Activated naive CD8-positive, alpha-beta T cell treated with anti-CD3 and anti-CD28 coated beads, Interleukin-2, amount 50 U/mL, for 24 hours (primary cell): ENCODE data around the gene PRKAR2B.

ENCODE experiments used
- ATAC-seq: fragments of 150-1000 bp; cut with Tn5 transposase; one replicate; pipeline ENCODE4 v1.10.0; 2021
- DNase-seq: peaks from one replicate; pipeline ENCODE4 v3.0.0; 2021
- H3K27ac Mint-ChIP-seq: one replicate; pipeline ENCODE4 v1.8.0; 2021; ENCODE audit warnings: mild to moderate bottlenecking, mixed read lengths
- H3K27me3 Mint-ChIP-seq: one replicate; pipeline ENCODE4 v1.8.0; 2021; ENCODE audit warnings: mixed read lengths
- H3K36me3 Mint-ChIP-seq: one replicate; pipeline ENCODE4 v1.8.0; 2021; ENCODE audit warnings: low read depth, mixed read lengths
- H3K4me1 Mint-ChIP-seq: one replicate; pipeline ENCODE4 v1.8.0; 2021; ENCODE audit warnings: mixed read lengths
- H3K4me3 Mint-ChIP-seq: one replicate; pipeline ENCODE4 v1.8.0; 2021; ENCODE audit warnings: mild to moderate bottlenecking, moderate library complexity, mixed read lengths
- H3K9me3 Mint-ChIP-seq: one replicate; pipeline ENCODE4 v1.8.0; 2021; ENCODE audit warnings: mixed read lengths

PRKAR2B gene

GRCh38 chr7:107100824-107101223 is 56.3 kb downstream of the PRKAR2B start:
- Mint-ChIP-seq H3K27me3 (peaks cover 9% of the 10 kb centered on the region), H3K4me3 (no peak overlapping the region), H3K36me3 (peaks cover 2% of the 10 kb centered on the region), H3K9me3 (peaks cover 13% of the 10 kb centered on the region), H3K4me1 (peaks cover 3% of the 10 kb centered on the region), H3K27ac (no peak overlapping the region)
- DNase-seq (no peak), ATAC-seq (no peak)

GRCh38 chr7:107103369-107103768 is 58.9 kb downstream of the PRKAR2B start:
- Mint-ChIP-seq H3K9me3 (peaks cover 9% of the 10 kb centered on the region), H3K4me3 (no peak overlapping the region), H3K27me3 (peaks cover 3% of the 10 kb centered on the region), H3K27ac (no peak overlapping the region), H3K36me3 (peaks cover 2% of the 10 kb centered on the region), H3K4me1 (peaks cover 3% of the 10 kb centered on the region)
- ATAC-seq = peak; percentile 63
- DNase-seq = no peak

DNA sequence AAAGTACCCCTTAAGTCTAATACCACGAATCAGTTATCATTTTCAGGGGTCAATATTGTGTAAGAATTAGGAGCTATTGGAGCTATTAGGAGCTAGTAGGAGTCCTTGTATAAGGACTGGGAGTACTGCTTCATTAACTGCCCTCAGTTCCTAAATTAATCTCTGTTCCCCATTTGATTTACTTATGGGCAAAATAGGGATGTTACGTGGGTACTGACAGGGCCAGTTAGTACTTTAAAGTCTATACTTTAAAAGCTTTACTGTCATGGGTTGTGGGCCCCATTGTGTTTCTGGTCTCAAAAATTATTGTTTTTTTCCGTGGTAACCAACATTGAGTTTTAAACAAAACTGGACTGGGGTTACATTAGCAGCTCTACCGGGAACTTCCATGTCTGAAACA is 60.3 kb downstream of the PRKAR2B start:
- no peak overlapping the region for H3K4me3 Mint-ChIP-seq
- H3K27ac Mint-ChIP-seq = no peak overlapping the region
- peaks cover 2% of the 10 kb centered on the region for H3K27me3 Mint-ChIP-seq
- DNase-seq (no peak), ATAC-seq (no peak)
- peaks cover 6% of the 10 kb centered on the region for H3K9me3 Mint-ChIP-seq
- peaks cover 3% of the 10 kb centered on the region for H3K4me1 Mint-ChIP-seq
- H3K36me3 Mint-ChIP-seq = peaks cover 2% of the 10 kb centered on the region

- Mint-ChIP-seq H3K4me1 (peaks cover 3% of the 10 kb centered on the region), H3K9me3 (no peaks in the 10 kb centered on the region), H3K36me3 (no peaks in the 10 kb centered on the region), H3K4me3 (no peak overlapping the region), H3K27ac (no peak overlapping the region), H3K27me3 (peaks cover 2% of the 10 kb centered on the region)
- ATAC-seq = no peak
- no peak for DNase-seq
Measured at GRCh38 chr7:107105591-107106245, 61.2 kb downstream of the PRKAR2B start.

GRCh38 chr7:107108793-107109371 is 64.4 kb downstream of the PRKAR2B start:
- no peaks in the 10 kb centered on the region for H3K27me3 Mint-ChIP-seq
- no peak for ATAC-seq
- no peak overlapping the region for H3K4me3 Mint-ChIP-seq

DNA sequence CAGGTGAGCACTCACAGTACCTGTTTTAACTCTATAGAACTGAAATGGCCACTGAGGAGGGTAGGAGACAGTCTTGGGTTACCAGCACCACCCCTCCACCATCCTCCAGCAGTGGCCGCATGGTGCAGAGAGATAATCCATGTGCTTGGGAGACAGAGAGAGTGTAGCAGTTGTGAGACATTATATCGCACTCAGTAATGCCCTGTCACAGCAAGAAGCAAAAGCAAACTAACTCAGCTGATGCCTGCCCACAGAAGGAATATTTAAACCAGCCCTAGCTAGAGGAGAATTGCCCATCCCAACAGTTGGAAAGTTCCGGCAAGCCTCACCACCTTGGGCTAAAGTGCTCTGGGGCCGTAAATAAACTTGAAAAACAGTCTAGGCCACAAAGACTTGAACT is 65.5 kb downstream of the PRKAR2B start:
- Mint-ChIP-seq H3K9me3 (no peaks in the 10 kb centered on the region), H3K4me1 (no peaks in the 10 kb centered on the region), H3K27ac (no peak overlapping the region), H3K4me3 (no peak overlapping the region), H3K27me3 (no peaks in the 10 kb centered on the region), H3K36me3 (no peaks in the 10 kb centered on the region)
- ATAC-seq (no peak), DNase-seq (no peak)

More at GRCh38 chr7:107108793-107109371, 64.4 kb downstream of the PRKAR2B start:
- Mint-ChIP-seq H3K27ac (no peak overlapping the region), H3K4me1 (no peaks in the 10 kb centered on the region), H3K36me3 (no peaks in the 10 kb centered on the region), H3K9me3 (no peaks in the 10 kb centered on the region)
- no peak for DNase-seq

DNA sequence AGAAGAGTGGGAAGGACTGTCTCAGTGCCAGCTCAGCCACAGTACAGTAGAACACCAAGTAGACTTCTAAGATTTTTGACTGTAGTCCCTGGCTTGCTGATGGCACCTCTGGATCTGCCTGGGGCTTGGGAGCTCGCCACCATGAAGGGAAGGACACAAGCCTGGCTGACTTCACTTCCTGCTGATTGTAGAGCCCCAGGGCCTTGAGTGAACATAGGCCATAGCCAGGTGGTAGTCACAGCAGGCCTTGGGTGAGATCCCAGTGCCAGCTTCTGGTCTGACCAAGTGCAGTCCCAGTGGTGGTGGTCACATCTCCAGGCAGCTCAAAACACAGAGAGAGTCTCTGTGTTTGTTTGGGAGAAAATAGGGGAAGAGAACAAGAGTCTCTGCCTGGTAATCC is 66.7 kb downstream of the PRKAR2B start:
- no peaks in the 10 kb centered on the region for H3K27me3 Mint-ChIP-seq
- H3K4me3 Mint-ChIP-seq = no peak overlapping the region
- H3K36me3 Mint-ChIP-seq = no peaks in the 10 kb centered on the region
- H3K27ac Mint-ChIP-seq = no peak overlapping the region
- H3K9me3 Mint-ChIP-seq = no peaks in the 10 kb centered on the region
- DNase-seq = no peak
- no peaks in the 10 kb centered on the region for H3K4me1 Mint-ChIP-seq
- ATAC-seq = no peak

DNA sequence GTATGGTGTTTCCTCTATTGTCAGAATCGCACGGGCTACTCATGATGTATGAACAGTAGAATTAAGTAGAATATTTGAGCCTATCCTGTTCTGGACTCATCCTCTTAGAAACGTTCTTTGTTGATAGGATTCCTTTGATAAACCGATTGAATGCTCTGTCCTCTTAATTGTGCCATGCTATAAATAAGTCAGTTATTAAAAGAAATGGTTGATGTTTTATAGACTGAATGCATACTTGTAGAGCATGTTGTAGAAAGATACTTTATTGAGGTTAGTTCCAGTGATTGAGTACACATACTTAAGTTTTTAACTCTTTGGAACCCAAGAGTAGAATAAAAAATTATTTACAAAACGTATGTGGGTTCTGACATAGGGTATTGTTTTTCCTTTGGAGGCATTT is 69.4 kb downstream of the PRKAR2B start:
- no peak overlapping the region for H3K27ac Mint-ChIP-seq
- H3K27me3 Mint-ChIP-seq = no peaks in the 10 kb centered on the region
- peaks cover 4% of the 10 kb centered on the region for H3K4me1 Mint-ChIP-seq
- no peak for ATAC-seq
- H3K9me3 Mint-ChIP-seq = no peaks in the 10 kb centered on the region
- no peak for DNase-seq
- no peaks in the 10 kb centered on the region for H3K36me3 Mint-ChIP-seq
- H3K4me3 Mint-ChIP-seq = no peak overlapping the region

GRCh38 chr7:107115114-107115513 is 70.6 kb downstream of the PRKAR2B start:
- no peaks in the 10 kb centered on the region for H3K27me3 Mint-ChIP-seq
- ATAC-seq (no peak), DNase-seq (no peak)
- no peaks in the 10 kb centered on the region for H3K9me3 Mint-ChIP-seq
- no peaks in the 10 kb centered on the region for H3K36me3 Mint-ChIP-seq
- no peak overlapping the region for H3K27ac Mint-ChIP-seq
- H3K4me1 Mint-ChIP-seq = peaks cover 4% of the 10 kb centered on the region
- no peak overlapping the region for H3K4me3 Mint-ChIP-seq

DNA sequence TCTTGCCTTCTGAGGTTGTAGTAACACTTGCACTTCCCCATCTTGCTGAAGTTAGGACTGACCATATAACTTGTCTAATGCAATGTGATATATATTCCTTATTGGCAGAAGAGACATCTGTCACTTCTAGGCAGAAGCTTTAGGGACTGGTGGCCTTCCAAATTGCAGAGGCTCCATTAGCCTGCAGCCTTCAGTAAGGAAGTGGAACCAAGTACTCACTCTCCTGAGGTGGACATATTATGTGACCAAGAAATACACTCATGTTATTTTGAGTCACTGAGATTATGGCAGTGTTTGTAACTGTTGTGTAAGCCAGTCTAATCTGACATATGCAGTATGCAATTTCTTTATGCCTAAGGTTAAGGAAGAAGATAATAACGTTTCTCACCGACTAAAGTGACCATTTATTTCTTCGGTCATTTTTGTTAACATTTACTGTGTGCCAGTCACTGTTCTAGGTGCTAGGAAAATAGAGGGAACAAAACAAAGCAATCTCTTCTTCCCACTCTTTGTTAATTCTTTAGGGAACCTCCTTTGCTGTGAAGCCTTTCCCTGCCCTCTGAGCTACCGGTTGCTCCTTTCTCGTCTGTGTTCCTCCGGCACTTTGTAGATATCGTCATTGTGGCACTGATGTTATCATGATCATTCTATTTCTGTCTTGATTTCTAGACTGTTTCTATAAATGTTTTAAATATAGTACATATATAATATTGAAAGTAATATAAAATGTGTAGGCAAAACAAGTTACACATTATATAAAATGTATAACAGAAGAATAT is 71.4 kb downstream of the PRKAR2B start:
- H3K27ac Mint-ChIP-seq = no peak overlapping the region
- DNase-seq (no peak), ATAC-seq (no peak)
- peaks cover 4% of the 10 kb centered on the region for H3K4me1 Mint-ChIP-seq
- no peaks in the 10 kb centered on the region for H3K27me3 Mint-ChIP-seq
- no peaks in the 10 kb centered on the region for H3K9me3 Mint-ChIP-seq
- no peak overlapping the region for H3K4me3 Mint-ChIP-seq
- no peaks in the 10 kb centered on the region for H3K36me3 Mint-ChIP-seq

DNA sequence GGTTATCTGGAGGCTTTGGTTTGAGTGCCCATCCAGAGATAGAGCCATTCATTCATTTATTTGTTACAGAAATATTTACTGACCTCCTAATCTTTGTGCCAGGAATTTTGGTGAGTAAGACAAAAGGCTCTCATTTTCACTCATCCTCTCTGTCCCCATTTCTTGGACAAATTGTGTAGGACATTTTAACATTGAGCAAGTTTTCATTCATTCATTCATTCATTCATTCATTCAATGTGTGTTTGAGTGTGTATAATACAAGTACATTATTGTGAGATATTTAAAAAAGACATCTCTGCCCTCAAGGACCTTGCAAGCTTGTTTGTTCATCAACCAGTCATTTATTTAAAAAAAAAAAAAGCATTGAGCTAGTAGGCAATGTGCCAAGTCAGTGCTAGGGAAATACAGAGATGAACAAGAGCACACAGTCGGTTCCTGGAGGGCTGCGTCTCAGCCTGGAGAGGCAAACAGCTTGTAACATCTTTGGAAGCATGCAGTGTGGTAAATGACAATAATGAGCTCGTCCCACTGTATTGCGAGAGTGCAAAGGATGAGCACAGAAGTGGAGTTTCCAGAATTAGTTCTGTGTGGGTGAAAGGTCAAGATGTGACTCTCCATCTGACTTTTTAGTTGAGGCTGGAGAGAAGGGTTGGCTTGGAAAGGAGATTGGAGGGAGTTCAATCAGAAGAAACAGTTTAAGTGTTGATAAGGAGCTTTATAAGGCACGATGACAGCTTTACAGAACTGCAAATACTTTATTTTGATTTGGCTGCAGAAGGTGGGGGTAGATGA is 73.8 kb downstream of the PRKAR2B start:
- no peaks in the 10 kb centered on the region for H3K36me3 Mint-ChIP-seq
- H3K27ac Mint-ChIP-seq = no peak overlapping the region
- no peak overlapping the region for H3K4me3 Mint-ChIP-seq
- ATAC-seq = peak; percentile 24
- DNase-seq = no peak
- no peaks in the 10 kb centered on the region for H3K27me3 Mint-ChIP-seq
- no peaks in the 10 kb centered on the region for H3K9me3 Mint-ChIP-seq
- peaks cover 4% of the 10 kb centered on the region for H3K4me1 Mint-ChIP-seq

GRCh38 chr7:107119376-107120105 is 75.0 kb downstream of the PRKAR2B start:
- Mint-ChIP-seq H3K9me3 (no peaks in the 10 kb centered on the region), H3K27me3 (no peaks in the 10 kb centered on the region), H3K4me3 (no peak overlapping the region), H3K4me1 (peaks cover 4% of the 10 kb centered on the region), H3K27ac (no peak overlapping the region), H3K36me3 (no peaks in the 10 kb centered on the region)
- DNase-seq (no peak), ATAC-seq (no peak)

- Mint-ChIP-seq H3K4me1 (peaks cover 22% of the 10 kb centered on the region), H3K36me3 (no peaks in the 10 kb centered on the region), H3K9me3 (no peaks in the 10 kb centered on the region), H3K27ac (no peak overlapping the region), H3K27me3 (no peaks in the 10 kb centered on the region), H3K4me3 (no peak overlapping the region)
- DNase-seq = no peak
- no peak for ATAC-seq
Measured at GRCh38 chr7:107122486-107122911, 78.0 kb downstream of the PRKAR2B start.

DNA sequence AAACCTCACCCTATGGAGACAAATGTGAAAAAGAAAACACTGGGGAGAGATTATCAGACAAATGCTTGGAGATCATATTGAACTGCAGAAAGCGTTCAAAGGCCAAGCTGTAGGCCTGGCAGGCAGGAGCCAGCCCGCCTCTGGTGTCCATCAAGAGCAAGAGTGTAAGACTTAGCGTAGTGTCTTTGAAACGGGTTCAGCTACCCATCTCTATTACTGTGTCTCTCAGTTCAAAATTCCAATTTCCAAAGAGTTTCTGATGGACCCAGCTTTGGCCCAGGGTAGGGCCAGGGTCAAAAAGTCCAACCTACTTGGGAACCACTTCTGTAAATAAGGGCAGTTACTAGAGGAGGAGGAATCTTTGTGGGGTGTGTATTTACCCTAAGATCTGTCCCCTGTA is 78.9 kb downstream of the PRKAR2B start:
- Mint-ChIP-seq H3K4me3 (no peak overlapping the region), H3K36me3 (no peaks in the 10 kb centered on the region), H3K27ac (no peak overlapping the region), H3K27me3 (no peaks in the 10 kb centered on the region), H3K9me3 (no peaks in the 10 kb centered on the region), H3K4me1 (peaks cover 21% of the 10 kb centered on the region)
- ATAC-seq = no peak
- no peak for DNase-seq
